K562 (cell line): ENCODE data around the gene PXN. TPM values are rescaled to one million over a fixed set of nuclear protein-coding genes. Genes with fewer than 3 reads are reported as not detected.

Source experiments
- ATF2 ChIP-seq: sonication (generic); formaldehyde crosslinking; IDR thresholded peaks from 2 replicates; pipeline ENCODE4 v1.8.1; 2022; ENCODE audit warnings: missing genetic modification reagents
- CHD1 ChIP-seq: fragments of 200-600 bp; sonication (generic); IDR thresholded peaks from one replicate; pipeline ENCODE4 v1.6.1; 2012; ENCODE audit warnings: mild to moderate bottlenecking, moderate library complexity, low read length, inconsistent platforms
- ETV5 ChIP-seq: sonication (generic); formaldehyde crosslinking; IDR thresholded peaks from 2 replicates; pipeline ENCODE4 v1.4.0; 2020; ENCODE audit warnings: low read depth, mild to moderate bottlenecking, missing genetic modification reagents
- FOXP4 ChIP-seq: sonication (generic); formaldehyde crosslinking; IDR thresholded peaks from 2 replicates; pipeline ENCODE4 v1.8.0; 2022; ENCODE audit warnings: mild to moderate bottlenecking, missing genetic modification reagents, borderline replicate concordance
- MBD1 ChIP-seq: fragments of 250-450 bp; sonication (Bioruptor Pico); IDR thresholded peaks from 2 replicates; pipeline ENCODE4 v1.8.0; 2022; ENCODE audit warnings: inconsistent platforms
- MCM7 ChIP-seq, 2 experiments: fragments of 450-650 bp; IDR thresholded peaks; 2 replicates each; pipeline ENCODE4 v1.6.1; 2016 to 2018
- PRPF4 ChIP-seq: fragments of 200-400 bp; formaldehyde crosslinking; IDR thresholded peaks from one replicate; pipeline ENCODE4 v1.6.1; 2017; ENCODE audit warnings: low read length, low read depth, mild to moderate bottlenecking; ENCODE audit not compliant: insufficient read depth, poor library complexity, severe bottlenecking
- RBM34 ChIP-seq: fragments of 200-400 bp; formaldehyde crosslinking; IDR thresholded peaks from 2 replicates; pipeline ENCODE4 v1.6.1; 2018; ENCODE audit warnings: low read length, borderline replicate concordance; ENCODE audit not compliant: insufficient read depth
- SOX6 ChIP-seq: fragments of 450-650 bp; IDR thresholded peaks from 2 replicates; pipeline ENCODE4 v1.6.1; 2014; ENCODE audit warnings: mild to moderate bottlenecking
- SPI1 ChIP-seq: IDR thresholded peaks from 2 replicates; pipeline ENCODE4 v1.6.1; 2011; ENCODE audit warnings: low read depth, low read length, control low read depth, borderline replicate concordance
- TSC22D4 ChIP-seq: fragments of 450-650 bp; IDR thresholded peaks from 2 replicates; pipeline ENCODE4 v1.6.1; 2016; ENCODE audit warnings: missing genetic modification characterization, missing biosample characterization, control low read depth
- ZBTB2 ChIP-seq: fragments of 450-650 bp; IDR thresholded peaks from 2 replicates; pipeline ENCODE4 v1.6.1; 2016; ENCODE audit warnings: antibody characterized with exemption
- ZC3H11A ChIP-seq: IDR thresholded peaks from 2 replicates; pipeline ENCODE4 v1.6.1; 2012; ENCODE audit warnings: low read depth, low read length, improper control_type of control experiment
- ZNF133 ChIP-seq: fragments of 250-450 bp; sonication (Bioruptor Pico); IDR thresholded peaks from 2 replicates; pipeline ENCODE4 v1.4.0; 2020; ENCODE audit warnings: mild to moderate bottlenecking
- ZNF253 ChIP-seq: fragments of 250-450 bp; sonication (Bioruptor Pico); conservative IDR thresholded peaks from 2 replicates; pipeline ENCODE4 v1.6.1; 2021; ENCODE audit warnings: mild to moderate bottlenecking
- ZNF644 ChIP-seq: fragments of 200-800 bp; sonication (Bioruptor generic); IDR thresholded peaks from 2 replicates; pipeline ENCODE4 v1.6.1; 2016; ENCODE audit warnings: low read depth, missing genetic modification characterization, missing compliant biosample characterization
- ZNF740 ChIP-seq, 3 experiments: fragments of 200-800 bp in 1 of 3; sonication (Bioruptor generic) in 1 of 3; sonication (generic) in 1 of 3; formaldehyde crosslinking in 1 of 3; IDR thresholded peaks; 2 replicates each; pipeline versions ENCODE4 v1.6.1 to v1.8.0; 2016 to 2022; ENCODE audit warnings: mild to moderate bottlenecking in 2 of 3, missing compliant biosample characterization in 2 of 3, missing genetic modification characterization in 2 of 3, missing genetic modification reagents in 1 of 3
- polyA plus RNA-seq, 8 experiments: library from polyadenylated mRNA; depleted of rRNA in 4 of 8; stranded (reverse) in 5 of 8; unstranded in 3 of 8; fragments of >200 nt; fragmentation: Nextera tagmentation in 2 of 8; fragmentation: Illumina TruSeq in 1 of 8; extraction: Ambion mirVana in 2 of 8; extraction: Trizol in 1 of 8; gene quantifications; 2 replicates each; pipeline versions ENCODE4 v1.2.1 to v1.2.3, GENCODE V29; 2011 to 2014; ENCODE audit warnings: inconsistent platforms in 1 of 8, missing spikeins in 1 of 8
- total RNA-seq, 7 experiments: library from RNA; depleted of rRNA in 6 of 7; stranded (reverse); fragments of >200 nt in 6 of 7; fragmentation: Illumina TruSeq in 2 of 7; extraction: Trizol in 2 of 7; gene quantifications; 2 replicates each; pipeline versions ENCODE4 v1.2.1 to v1.2.3, GENCODE V29; 2011 to 2021; ENCODE audit warnings: low replicate concordance in 1 of 7

The PXN gene
- total and polyA plus RNA-seq, 9 of the 15 experiments (the other 6 are each of a cell fraction or from before 2014, with no cell fraction given): 4.0 to 74.1 (median 18.6) TPM

GRCh38 chr12:120265473-120266179 lies at the start of gene PXN (continued):
- TF ChIP-seq MBD1 (no peak), ZNF133 (no peak), MCM7 (IDR thresholded peaks at IDR 0.05) (no peak), PRPF4 (no peak), SPI1 (no peak), FOXP4 (CRISPR knock-in tag) (no peak), SOX6 (no peak), ATF2 (no peak), ZBTB2 (no peak), CHD1 (peak; percentile 29), ETV5 (CRISPR knock-in tag) (no peak), ZNF644 (tag) (peak; percentile 63; the same call in 1 of the 2 replicates), TSC22D4 (tag) (no peak), ZC3H11A (no peak), ZNF740 (CRISPR knock-in tag; IDR thresholded peaks at IDR 0.05) (0 out of 2 replicates have a peak, but pooled peaks have one; percentile 13), ZNF740 (tag; IDR thresholded peaks at IDR 0.05) (no peak), RBM34 (no peak), ZNF253 (CRISPR knock-in tag) (no peak)
